Stimulated activated CD4-positive, alpha-beta T cell treated with anti-CD3 and anti-CD28 coated beads, Interleukin-1b, Interleukin-23, amount 100 ng/mL, for 48 hours (primary cell): Measurements from ENCODE around the gene SOAT2.

Experiments used
- DNase-seq: peaks from one replicate; pipeline ENCODE4 v3.0.0-alpha.2; 2020

SOAT2 gene

GRCh38 chr12:53065975-53066931 is 37.0 kb upstream of the SOAT2 start:
- peak; percentile 59 for DNase-seq

- no peak for DNase-seq
Observed at GRCh38 chr12:53067074-53067992, 36.0 kb upstream of the SOAT2 start.

- DNase-seq = no peak
Observed at GRCh38 chr12:53067993-53068770, 35.1 kb upstream of the SOAT2 start.

DNA sequence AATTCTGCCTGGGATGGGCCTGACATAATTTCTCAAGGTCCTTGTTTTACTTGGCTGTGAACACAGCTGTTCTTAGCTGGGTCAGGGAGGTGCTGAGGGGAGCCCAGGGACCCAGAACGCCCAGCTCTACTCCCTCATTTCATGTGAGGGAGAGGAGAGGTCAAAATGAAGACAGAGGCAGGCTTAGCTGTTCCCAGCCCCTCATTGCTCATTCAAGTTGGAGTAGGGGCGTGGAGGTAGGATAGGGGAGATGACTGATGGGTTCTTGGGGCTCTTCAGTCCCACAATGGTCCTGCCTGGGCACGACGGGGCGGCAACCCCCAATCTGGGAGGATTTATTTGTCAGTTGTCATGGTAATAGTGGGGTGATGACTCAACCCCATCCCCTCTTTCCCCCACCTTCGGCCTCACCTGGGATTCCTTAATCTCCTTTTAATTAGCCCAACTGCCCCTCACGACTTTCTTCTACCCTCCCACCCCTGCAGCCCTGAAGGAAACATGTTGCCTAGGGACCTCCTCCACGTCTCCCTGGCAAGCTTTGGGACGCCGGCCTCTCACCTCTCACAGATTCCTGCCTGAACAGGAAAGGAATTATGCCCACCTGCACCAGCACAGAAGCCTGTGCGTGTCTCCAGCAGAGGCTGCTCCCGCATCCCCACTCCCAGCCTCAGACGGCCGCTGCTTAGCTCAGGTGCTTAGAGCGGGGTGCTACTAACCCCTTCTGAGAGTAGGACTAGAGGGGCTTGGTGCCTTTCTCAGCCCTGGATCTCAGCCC is 34.3 kb upstream of the SOAT2 start:
- DNase-seq = no peak

- DNase-seq = no peak
Observed at GRCh38 chr12:53069621-53070410, 33.5 kb upstream of the SOAT2 start.

GRCh38 chr12:53070877-53071492 is 32.3 kb upstream of the SOAT2 start:
- DNase-seq = no peak

DNA sequence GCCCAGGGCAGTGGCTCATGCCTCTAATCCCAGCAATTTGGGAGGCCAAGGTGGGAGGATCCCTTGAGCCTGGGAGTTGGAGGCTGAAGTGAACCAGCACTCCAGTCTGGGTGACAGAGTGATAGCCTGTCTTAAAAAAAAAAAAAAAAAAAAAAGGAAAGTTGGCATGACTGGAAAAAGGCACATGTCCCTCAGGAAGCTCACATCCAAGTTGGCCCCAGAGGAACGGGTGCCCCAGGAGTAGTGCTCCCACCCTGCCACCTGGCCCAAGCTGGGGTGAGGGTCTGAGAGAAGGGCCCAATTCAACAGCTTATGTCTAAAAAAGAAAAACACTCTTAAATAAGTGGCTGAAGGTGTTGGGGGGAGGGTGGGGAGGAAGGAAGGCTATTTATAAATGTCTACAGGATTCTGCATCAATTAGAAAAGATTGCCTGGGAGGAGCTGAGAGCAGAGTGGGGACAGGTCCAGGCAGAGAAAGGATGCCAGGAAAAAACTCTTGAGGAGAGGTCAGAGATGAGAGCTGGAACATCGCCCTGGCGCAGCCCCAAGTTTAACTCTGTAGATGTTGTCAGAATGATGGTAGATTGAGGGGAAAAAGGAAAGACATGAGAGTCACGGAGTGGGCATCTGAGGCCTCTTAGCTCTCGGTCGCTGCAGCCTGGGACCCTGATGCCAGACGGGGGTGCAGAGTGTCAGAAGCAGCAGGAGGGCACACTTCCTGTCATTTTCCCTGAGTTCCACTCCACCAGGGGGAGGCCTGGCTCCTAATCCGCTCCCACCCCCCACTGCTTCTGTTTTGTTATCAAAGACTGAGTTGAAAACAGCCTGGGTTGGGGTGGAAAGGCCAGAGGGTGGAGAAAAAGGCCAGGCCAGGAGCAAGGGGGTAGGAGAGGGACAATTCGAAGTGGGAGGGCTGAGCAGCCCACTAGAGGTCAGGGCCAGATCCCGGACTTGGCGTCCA is 31.4 kb upstream of the SOAT2 start:
- no peak for DNase-seq

DNA sequence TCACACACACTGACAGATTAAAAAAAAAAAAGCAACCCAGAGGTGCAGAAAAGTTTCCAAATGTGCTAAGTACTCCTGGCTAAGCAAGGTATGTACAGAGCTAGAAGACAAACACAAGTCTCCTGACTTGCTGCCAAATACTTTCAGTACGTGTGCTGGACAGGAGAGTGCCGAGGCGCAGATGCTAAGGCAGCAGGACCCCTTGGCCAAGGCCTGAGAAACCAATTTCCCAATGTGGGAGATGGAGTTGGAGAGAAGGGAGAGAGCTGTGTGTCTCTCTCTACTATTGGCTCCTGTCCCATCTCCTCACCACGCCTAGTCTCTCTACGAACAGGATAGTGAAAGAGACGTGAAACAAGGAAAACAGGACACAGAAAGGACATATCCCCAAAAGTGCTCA is 29.4 kb upstream of the SOAT2 start:
- DNase-seq = no peak

- no peak for DNase-seq
Observed at GRCh38 chr12:53074283-53074998, 28.8 kb upstream of the SOAT2 start.

DNA sequence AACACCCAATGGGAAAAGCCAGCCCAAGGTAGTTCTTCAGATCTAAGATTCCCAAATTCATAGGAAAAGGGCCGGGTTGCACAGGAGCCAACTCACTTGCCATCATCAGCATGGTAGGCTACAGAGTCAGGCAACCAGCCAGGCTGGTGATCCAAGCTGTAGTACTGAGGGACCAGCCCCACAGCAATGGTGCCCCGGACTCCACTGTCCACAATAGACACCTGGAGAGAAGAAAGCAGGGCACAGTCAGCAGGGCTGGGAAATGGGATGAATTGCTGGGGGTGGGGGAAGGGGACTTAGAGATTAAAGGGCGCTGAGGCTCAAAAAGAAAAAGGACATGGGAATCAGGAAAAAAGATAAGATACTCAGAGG is 28.3 kb upstream of the SOAT2 start:
- DNase-seq = no peak

- no peak for DNase-seq
Observed at GRCh38 chr12:53076461-53076860, 26.8 kb upstream of the SOAT2 start.

DNA sequence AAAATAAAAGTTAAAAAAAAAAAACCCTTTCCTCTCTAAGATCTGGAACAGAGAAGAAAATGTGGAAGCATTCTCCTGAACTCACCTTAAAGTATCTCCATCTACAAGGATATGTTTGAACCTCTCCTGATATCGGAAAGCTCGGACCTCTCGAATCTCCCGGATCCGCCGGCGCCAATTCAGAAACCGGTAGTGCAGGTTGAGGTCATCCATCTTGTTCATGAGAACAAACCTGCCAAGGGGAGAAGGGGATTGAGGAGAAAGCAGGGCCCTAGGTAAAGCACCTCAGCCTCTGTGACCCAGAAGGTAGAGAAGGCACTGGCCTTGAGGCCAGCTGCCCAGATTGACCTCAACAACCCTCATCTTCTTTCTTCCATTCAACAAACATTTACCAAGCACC is 26.3 kb upstream of the SOAT2 start:
- no peak for DNase-seq

DNA sequence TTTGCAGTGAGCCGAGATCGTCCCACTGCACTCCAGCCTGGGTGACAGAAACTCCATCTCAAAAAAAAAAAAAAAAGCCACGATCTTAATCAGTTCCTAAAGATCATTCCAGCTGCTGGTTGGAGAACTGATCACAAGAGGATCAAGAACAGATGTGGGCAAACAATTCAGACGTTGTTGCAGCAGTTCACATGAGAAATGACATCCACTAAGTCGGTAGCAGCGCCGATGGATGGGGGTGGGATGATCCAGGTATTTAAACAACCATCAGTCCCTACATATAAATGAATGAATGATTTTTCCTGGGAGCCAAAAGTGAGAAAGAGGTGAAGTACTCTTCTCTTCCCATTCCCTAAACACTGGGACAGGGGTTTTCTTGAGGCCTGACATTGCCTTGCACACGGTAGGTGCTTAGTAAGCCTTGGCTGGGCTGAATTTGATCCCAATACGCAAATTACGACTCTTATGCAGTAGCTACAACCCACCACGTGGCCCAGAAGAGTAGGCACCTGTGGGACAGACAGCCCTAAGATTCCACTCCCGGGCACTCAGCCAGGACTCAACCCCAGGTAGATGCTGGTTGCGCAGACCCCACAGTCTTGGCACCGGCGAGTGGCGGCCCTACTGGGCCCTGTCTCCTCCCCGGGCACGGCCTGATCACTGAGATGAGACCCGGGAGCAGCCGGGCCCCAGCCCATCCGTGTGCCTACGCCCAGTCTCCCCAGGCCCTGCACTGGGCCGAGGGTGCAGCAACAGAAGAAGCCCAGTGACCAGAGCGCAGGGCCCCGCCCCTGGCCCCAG is 24.7 kb upstream of the SOAT2 start:
- peak; percentile 45 for DNase-seq

DNA sequence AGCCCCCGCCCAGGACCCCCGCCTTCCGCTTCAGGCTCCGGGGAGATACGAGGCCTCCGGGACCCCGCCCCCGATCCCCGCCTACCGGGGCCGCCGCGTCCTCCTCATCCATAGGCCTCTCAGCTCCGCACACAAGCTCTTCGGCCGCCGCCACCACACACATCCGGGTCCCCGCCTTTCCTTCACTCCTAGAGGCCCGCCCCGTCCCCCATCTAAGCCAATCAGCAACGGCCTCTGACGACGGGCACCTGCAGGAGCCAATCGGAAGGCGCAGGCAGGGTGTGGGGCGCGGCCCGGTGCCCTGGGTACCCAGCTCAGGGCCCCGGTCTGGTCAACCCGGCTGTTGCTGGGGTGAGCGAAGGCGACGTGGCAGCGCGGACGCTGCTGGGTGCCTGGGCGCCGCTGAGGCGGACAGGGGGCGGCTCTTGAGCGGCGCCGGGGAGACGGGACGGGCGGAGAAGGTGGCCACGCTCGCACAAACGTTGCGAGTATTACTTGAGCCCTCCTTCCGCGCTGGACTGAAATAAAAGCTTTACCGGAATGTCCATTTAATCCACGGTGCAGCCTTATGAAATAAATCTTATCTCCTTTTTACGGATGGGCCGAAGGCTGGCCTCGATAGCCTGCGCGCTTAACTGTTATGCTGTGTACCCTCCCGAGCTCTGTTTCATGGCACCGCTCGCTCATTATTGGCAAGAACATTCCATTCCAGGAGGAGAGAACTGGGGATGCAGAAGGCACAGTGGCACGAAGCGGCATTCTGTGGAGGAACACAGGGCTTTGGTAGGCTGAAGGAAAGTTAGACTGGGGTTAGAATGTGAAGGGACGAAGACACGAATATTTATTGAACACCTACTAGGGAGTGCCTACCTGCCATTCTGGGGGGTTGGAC is 23.8 kb upstream of the SOAT2 start, which contains the start of gene SPRYD3:
SPRYD3 (minus strand) TSS at position 165 of the 892 bp plus-strand sequence; CDS start at position 108, 57 bp downstream.
- peak; percentile 97 for DNase-seq

- no peak for DNase-seq
Observed at GRCh38 chr12:53082637-53083175, 20.6 kb upstream of the SOAT2 start.

DNA sequence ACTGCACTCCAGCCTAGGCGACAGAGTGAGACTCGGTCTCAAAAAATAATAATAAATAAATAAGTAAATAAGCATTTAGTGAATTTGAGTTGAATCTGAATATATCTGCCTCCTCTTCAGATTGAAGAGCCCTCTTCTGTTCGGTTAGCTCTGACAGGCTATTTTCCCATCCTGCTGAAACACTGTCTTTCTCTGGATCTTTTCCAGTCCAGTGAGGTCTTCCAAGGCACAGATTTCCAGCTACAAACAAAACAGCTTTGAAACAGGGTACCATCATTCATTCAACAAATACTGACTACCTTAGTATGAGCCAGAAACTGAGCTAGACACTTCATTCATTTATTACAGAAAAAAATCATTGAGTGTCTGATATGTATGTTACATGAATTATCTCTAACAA is 16.9 kb upstream of the SOAT2 start:
- no peak for DNase-seq
